ENCODE data around the gene DPYD.

DPYD gene

DNA sequence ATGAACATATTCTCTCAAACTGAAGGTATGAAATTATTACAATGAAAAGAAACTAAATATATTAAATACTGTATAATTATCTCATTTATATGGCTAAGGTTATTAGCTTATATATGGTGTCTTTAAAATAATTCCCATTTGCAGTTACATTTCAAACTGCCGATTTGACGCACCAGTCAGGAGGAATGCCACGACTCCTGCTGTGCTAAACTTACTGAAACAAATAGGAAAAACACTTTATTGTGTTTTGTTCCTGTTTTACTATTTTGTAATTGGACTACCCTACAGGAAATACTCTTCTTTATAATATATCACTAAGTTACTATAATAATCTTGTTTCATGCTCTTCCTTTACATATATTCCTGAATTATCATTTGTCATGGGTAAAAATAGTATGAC lies 117.8 kb downstream of the DPYD start:
- no peak for DNase-seq
- in situ Hi-C loops (cut with MboI; ENCODE audit: low pct_unique_long_range_greater_than_20kb, low sequenced_read_pairs), result no loop called here

DNA sequence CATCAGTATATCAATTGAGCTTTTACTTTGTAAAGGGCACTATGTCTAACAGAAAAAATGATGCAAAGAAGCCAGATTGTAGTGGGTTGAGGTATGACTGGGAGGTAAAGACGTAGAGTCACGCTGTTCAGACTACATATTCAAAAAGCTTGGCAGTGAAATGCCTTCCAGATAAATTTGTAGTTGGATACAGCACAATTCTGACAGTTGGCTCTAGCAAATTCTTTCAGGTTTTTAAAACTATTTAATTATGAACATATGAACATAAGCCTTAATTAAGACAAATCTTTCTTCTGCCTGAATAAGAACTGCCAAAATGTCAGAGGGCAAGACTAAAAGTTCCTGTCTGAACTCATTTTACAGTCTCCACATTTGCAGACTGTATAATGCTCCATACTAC lies 118.8 kb downstream of the DPYD start:
- DNase-seq, result no peak
- in situ Hi-C loops (cut with MboI; ENCODE audit: low pct_unique_long_range_greater_than_20kb, low sequenced_read_pairs), result no loop called here

DNA sequence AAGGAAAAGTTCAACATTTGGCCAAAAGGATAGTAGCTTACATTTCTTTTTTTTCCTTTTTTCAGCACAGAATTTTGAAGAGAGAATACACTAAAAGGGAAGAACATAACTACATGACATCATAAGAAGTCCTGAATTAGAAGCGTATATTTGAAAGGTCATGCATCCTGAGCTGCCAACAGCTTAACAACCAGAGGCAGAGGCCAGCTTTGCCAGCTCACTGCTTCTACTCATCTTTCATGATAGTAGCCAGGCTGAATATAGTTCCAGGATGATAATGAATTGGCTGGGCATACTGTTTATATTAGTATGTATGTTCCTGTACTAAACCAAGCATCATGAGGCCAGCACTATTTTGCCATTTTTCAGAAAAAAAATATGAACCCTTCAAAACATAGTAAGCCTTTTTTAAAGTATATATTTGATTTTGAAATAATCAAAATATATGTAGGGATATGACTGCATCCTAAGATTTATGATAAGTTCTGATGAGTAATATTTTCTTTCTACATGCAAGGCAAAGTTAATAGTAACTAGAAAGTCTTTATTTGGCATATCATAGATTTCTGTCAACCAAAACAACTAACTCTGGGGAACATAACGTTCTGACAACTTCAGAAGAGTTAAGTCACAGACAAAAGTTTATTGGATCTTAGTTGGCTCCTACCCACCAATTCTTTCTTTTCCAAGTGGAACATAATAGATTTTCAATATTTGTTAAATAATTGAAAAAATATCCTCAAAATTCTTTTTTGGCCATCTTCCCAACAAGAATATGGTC lies 123.2 kb downstream of the DPYD start:
- DNase-seq, result no peak
- in situ Hi-C loops (cut with MboI; ENCODE audit: low pct_unique_long_range_greater_than_20kb, low sequenced_read_pairs), result no loop called here

DNA sequence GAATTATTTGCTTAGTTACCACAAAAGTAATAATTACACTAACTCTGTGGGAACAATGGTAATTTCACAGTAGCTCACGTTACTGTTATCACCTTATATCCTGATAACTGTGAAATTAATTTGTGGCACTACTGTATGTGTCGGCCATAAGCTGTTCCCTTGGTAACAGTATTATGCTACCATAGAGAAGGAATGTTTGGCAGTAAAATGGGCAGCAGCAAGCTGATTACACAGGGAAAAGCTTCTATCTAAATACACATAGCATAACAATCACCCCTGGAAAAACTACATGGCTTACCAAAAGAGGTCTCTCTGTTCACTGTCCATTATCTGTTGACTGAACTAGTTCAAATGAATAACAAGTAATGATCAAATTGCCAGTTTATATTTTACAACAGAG lies 124.1 kb downstream of the DPYD start:
- DNase-seq, result no peak
- in situ Hi-C loops (cut with MboI; ENCODE audit: low pct_unique_long_range_greater_than_20kb, low sequenced_read_pairs), result no loop called here

DNA sequence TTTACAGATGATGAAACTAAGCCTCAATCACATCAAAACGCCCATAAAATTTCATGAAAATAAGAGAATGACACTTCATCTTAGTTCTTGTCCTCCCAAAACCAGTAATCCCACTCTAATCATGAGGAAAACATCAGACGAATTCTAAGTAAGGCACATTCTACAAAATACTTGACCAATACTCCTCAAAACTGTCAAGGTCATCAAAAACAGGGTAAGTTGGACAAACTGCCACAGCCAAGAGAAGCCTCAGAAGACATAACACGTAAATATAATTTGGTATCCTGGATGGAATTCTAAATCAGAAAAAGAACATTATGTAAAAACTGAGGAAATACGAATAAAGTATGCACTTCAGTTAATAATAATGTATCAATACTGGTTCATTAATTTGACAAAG lies 128.2 kb downstream of the DPYD start:
- in situ Hi-C loops (cut with MboI; ENCODE audit: low pct_unique_long_range_greater_than_20kb, low sequenced_read_pairs), result no loop called here
- no peak for DNase-seq

DNA sequence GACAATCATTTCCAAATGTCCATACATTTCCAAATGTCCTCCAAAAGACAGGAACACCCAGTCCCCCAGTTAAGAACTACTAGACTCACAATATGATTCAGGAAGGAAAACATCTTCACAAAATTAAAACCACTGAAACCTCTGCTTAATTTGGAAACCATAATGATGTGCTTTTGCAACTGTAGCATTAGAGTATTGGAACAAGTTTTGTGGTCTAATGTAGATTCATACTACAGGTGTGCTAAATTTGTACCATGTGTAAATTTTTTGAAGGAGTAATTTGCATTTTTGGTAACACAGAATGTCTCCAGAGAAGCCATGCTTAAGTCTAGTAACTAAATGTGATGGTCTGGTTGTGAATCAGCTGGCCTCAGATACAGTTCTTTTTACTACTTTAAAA lies 129.6 kb downstream of the DPYD start:
- DNase-seq, result no peak
- in situ Hi-C loops (cut with MboI; ENCODE audit: low pct_unique_long_range_greater_than_20kb, low sequenced_read_pairs), result no loop called here

DNA sequence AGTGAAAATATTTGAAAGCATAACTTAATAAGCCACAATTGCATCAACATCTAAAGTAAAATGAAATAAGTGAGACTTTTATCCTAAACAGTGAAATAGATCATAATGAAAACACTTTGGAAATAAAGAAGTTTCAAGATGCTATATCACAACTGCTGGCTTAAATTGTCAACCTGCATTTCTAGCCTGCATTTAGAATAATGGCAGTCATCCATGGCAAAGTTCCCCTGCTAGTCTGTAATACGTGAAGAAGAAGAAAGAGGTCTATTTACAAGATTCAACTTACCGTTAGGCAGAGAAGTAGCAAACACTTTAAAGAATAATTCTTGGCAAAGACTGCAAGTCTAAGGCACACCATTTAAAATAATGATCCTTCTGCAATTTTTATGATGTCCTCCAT lies 133.6 kb downstream of the DPYD start:
- DNase-seq, result no peak
- in situ Hi-C loops (cut with MboI; ENCODE audit: low pct_unique_long_range_greater_than_20kb, low sequenced_read_pairs), result no loop called here

DNA sequence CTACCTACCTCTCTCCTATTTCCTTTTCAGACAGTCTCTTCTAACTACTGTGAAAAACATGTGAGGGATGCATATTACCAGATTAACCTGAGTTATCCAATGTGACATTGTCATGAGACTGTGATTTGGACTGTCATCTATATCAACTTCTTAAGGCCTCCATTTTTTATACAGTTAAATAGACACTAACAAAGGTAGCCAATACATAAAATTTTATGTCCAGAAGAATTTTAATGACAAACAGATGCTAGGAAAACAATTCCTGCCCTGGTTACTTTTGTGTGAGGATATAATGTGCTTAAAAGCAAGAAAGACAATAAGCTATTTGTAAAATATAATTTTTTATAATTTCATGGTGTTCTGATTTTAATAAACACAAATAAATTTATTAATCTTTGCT lies 136.2 kb downstream of the DPYD start:
- DNase-seq, result no peak
- in situ Hi-C loops (cut with MboI; ENCODE audit: low pct_unique_long_range_greater_than_20kb, low sequenced_read_pairs), result no loop called here

DNA sequence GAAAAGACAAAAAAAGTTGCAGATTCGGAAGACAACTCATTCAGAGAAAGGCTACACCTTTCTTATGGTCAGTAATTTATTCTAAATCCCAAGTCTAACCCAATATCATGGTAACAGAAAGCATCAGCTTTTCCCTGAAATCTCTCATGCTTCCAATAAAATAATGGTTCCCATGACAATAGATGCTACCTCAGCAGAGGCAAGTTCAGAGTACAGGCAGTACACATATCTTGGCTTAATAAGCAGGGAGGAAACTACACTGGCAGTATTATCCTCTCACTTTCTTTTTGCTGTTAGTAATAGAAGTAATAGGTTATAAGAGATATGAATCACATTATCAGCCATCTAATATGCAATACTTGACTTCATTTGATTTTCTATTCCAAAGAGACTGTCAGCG lies 137.1 kb downstream of the DPYD start:
- DNase-seq, result no peak
- in situ Hi-C loops (cut with MboI; ENCODE audit: low pct_unique_long_range_greater_than_20kb, low sequenced_read_pairs), result no loop called here

DNA sequence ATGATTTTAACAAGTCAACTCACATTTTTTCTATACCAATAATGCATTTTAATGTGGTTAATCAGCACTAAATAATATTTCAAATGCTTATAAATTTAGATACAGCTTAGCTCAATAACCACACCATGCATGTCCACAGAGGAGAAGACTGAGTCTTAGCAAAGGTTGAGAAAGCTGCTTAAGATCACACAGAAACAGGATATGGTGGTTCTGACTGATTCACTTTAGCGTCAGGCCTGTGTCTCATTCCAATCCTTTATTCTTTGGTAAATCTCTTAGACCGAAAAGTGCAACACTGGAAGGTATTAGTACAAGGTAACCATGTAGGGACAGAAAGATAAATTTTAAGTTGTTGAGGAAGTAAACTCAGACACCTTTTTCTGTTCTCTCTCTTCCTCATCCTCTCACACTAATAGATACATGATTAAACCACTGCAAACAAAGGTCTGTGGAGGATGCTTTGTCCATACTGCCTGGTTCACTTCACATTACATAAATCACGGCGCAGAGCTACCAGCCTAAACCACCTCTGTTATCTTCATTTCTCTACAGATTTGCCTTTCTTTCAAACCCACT lies 139.0 kb downstream of the DPYD start:
- in situ Hi-C loops (cut with MboI; ENCODE audit: low pct_unique_long_range_greater_than_20kb, low sequenced_read_pairs), result no loop called here
- no peak for DNase-seq

DNA sequence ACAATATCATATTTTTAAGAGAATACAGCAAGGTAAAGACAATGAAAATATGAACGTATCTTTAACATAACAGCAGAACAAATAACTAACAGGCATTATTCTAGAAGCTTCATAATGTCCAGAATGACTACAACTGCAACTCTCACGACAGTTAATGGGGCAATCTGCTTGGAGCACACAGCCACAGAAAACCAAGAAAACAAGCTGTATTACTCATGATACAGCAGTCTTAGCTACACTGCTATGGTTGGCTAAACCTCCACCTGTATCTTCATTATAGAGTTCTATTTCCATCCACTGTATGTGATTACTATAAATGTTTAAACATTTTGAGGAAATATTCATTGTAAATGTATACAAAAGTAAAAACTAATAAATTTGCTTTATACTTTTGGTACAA lies 139.9 kb downstream of the DPYD start:
- no peak for DNase-seq
- in situ Hi-C loops (cut with MboI; ENCODE audit: low pct_unique_long_range_greater_than_20kb, low sequenced_read_pairs), result no loop called here

DNA sequence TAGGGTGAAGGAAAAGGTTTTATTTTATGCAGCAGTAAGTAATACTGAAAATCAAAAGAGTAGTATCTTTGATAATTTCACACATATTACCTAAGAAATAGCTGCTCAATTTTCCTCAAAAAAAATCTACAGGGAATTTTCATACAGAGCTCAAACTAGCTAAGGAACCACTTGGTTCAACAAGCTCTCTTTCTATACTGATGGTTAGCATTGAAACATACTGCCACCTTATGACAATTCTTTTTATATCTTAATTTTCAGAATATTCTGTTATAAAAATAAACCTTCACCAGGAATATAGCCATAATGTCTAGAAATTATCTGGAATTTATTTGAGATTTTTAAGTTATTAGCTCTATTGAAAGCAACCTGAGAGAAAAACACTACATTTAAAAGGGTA lies 142.1 kb downstream of the DPYD start:
- in situ Hi-C loops (cut with MboI; ENCODE audit: low pct_unique_long_range_greater_than_20kb, low sequenced_read_pairs), result no loop called here
- DNase-seq, result no peak

DNA sequence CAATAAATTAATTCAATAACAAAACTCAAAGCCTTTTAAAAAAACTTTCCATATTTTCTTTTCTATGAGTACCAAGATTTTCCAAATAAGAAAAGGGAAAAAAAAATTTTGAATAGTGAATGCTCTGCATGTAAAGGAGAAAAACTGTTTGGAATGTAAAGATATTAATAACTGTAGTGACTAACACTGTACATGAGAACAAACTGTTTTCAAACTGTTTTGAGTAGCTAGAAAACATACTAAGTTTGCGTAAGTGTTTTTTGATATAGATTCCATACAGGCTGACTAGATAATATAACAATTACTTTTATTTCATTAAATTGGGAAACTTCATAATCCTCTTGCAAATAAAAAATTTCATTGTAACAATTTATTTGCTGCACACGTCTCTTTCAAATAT lies 150.5 kb downstream of the DPYD start:
- in situ Hi-C loops (cut with MboI; ENCODE audit: low pct_unique_long_range_greater_than_20kb, low sequenced_read_pairs), result no loop called here
- DNase-seq, result no peak

DNA sequence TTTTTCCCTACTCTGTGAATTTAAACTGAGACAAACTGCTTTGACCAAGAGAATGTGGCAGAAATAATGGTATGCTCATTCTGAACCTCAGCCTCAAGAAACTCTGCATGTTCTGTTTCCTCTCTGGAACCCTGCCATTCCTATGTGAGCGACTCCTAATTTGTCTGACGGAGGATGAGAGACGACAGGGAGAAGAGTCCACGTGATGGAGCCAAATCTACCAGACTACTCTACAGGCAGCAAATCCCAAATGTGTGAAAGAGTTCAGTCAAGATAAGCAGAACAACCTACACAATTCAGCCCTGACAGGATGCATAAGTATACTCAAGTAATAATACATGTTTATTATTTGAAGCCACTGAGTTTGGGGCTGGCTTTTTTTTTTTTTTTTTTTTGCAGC lies 153.5 kb downstream of the DPYD start:
- DNase-seq, result no peak
- in situ Hi-C loops (cut with MboI; ENCODE audit: low pct_unique_long_range_greater_than_20kb, low sequenced_read_pairs), result no loop called here

DNA sequence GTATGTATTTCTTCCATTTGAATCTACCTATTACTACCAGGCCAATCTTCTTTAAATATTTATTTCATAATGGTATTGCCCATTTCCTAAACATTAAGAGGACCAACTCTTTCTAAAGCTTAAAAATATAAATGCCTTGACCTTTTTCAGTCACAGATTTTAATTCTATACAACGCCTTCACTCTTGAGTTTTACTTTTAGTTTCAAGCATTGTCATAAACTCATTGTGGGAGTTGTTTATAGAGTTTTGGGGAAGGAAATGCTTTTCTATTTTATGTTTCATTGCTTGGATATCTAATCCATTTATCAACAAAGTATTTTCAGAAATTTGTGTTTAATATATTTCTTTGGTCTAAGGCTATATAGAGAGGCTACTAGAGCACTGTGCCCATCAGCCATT lies 155.8 kb downstream of the DPYD start:
- in situ Hi-C loops (cut with MboI; ENCODE audit: low pct_unique_long_range_greater_than_20kb, low sequenced_read_pairs), result no loop called here
- no peak for DNase-seq

DNA sequence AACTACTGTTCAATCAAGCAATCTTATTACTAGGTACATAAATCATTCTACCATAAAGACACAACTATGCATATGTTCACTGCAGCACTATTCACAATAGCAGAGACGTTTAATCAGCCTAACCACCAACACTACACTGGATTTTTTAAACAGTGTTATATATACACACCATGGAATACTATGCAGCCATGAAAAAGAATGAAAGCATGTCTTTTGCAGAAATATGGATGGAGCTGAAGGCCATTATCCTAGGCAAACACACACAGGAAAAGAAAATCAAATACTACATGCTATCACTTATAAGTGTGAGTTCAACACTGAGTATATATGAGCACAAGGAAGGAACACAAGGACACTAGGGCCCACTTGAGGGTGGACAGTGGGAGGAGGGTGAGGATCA lies 159.2 kb downstream of the DPYD start:
- in situ Hi-C loops (cut with MboI; ENCODE audit: low pct_unique_long_range_greater_than_20kb, low sequenced_read_pairs), result no loop called here
- no peak for DNase-seq

DNA sequence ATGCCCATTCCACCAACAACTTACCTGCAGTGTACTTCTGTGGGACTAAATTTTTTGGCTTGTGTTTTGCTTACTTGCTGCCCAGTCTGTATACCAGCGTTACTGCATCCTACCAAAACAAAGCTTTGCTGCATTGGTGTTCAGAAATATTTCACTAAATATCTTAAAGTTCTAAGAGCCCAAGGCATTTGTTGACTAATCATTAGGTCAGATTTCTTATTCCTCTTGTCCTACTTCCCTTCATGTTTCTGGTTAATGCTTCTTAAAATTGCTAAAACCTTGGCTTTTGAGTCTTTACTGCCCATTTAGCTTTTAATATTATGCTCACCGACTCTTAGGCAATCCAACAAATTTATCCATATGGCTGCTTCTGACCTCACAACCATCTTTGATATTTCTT lies 161.8 kb downstream of the DPYD start:
- in situ Hi-C loops (cut with MboI; ENCODE audit: low pct_unique_long_range_greater_than_20kb, low sequenced_read_pairs), result no loop called here
- DNase-seq, result no peak

DNA sequence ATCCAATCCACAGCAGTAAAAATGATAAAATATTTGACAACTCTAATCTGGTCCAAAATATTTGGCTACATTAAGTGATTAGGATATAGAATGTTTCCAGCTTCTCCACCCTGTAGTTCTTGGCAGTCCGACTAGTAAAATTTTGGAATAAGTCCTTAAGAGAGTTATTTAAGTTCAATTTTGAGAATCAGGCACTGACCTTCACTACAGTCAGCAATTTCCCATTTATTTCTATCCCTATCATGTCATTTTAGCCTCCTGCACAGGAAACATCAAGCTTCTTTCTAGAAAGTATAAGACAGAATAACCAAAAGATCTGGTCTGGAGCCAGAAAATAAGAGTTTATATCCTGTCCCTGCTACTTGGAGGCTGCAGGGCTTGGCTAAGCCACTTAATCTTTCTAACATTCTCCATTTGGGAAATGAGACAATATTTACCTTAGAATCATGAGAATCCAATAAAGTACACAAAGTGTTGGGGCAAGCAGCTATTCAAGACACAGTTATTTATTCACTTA lies 162.2 kb downstream of the DPYD start:
- DNase-seq, result no peak
- in situ Hi-C loops (cut with MboI; ENCODE audit: low pct_unique_long_range_greater_than_20kb, low sequenced_read_pairs), result no loop called here

DNA sequence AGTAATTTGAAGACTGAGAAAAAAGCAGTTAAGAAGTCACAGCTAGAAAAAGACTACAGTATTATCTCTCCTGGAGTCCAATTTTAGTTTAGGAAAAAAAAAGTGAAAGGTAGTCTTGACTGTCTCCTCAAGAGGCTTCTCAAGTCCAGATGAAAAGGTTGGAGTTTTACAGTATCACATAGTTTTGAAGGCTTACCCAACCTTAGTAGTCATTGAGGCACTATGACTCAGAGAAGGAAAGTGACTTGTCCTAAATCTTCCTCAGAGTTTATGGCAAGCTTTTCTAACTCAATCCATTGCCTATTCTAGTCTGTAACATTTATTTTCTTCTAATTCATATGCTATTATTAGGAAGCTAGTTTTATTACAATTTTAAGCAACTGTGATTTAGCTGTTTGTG lies 174.9 kb downstream of the DPYD start:
- in situ Hi-C loops (cut with MboI; ENCODE audit: low pct_unique_long_range_greater_than_20kb, low sequenced_read_pairs), result no loop called here
- DNase-seq, result no peak

DNA sequence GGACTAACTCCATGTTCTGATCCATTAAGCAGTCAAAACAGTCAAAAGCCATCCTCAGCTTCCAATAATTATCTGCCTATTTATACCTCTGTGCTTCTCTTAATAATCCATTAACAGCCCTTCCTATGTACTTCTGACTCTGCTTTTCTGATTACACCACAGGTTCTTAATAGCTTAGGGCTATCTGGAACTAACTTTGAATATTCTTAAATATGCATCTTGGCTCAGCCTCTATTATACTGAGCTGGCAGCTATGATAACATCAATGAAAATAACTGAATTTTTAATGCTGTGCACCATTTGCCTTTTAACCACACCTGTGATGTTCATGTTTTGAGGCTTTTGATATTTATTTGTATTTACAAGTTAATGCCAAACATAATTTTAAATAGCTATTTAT lies 175.9 kb downstream of the DPYD start:
- no peak for DNase-seq
- in situ Hi-C loops (cut with MboI; ENCODE audit: low pct_unique_long_range_greater_than_20kb, low sequenced_read_pairs), result no loop called here

DNA sequence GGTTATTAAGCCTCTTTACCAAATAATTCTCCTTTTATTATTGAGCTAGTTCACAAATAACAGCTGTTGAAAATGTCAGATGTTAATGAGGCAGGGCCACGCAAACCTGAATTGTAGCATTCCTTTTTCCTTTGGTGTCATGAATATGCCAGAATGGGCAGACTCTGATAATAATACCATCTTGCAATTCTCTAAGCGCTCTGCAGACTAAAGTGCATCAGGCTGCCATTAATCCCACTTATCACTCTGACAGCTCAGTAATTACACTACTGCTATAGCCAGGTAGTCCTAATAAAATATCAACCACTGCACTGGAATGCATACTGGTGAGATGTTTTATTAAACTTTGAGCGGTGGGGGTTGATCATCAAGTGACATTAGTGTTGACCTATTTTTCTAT lies 177.7 kb downstream of the DPYD start:
- in situ Hi-C loops (cut with MboI; ENCODE audit: low pct_unique_long_range_greater_than_20kb, low sequenced_read_pairs), result no loop called here
- no peak for DNase-seq
